Suppressor macrophage (primary cell): ENCODE measurements around the gene ST6GALNAC4.

Experiments used
- DNase-seq, 4 experiments: peaks; one replicate each; pipeline ENCODE4 v3.0.0-alpha.2; 2020 to 2022

Gene ST6GALNAC4

DNA sequence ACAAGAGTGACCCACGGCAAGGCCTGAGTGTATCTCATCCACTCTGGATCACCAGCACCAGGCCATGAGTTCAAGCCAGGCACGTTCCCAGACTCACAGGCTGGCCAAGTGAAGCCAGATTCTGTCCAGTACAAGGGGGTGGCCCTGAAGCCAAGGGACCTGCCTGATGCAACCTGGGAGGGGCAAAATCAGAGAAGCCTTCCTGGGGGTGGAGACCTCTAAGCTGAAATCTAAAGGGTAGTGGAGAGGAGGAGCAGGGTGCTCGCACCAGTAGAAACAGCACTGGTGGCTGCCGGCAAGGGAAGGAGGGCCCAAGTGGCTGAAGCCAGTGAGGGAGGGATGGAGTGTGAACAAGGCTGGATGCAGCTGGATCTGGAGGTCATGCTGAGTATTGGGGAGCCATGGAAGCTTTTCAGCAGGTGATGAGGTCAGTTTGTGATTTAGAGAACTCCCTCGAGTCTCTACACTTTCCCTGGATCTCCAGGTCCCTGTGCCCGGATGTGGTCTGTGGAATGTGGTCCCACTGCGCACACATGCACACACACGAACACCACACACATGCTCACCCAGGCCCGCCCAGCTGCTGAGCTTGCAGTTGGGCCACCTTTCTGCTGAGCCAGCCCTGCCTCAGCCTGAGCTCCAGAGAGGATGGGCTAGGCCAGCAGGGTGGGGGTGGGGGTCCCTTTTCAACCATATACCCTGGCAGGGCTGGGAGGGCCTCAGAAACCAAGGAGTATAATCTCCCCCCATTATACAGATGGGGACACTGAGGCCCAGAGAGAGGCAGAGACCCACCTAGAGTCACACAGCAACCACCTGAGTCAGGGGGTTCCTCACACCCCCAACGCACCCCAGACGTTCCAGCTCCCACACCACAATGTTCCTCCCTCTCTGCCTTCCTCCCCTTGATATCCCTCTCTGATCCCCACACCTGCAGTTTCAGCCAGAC lies 12.1 kb upstream of the ST6GALNAC4 start:
- DNase-seq = no peak

DNA sequence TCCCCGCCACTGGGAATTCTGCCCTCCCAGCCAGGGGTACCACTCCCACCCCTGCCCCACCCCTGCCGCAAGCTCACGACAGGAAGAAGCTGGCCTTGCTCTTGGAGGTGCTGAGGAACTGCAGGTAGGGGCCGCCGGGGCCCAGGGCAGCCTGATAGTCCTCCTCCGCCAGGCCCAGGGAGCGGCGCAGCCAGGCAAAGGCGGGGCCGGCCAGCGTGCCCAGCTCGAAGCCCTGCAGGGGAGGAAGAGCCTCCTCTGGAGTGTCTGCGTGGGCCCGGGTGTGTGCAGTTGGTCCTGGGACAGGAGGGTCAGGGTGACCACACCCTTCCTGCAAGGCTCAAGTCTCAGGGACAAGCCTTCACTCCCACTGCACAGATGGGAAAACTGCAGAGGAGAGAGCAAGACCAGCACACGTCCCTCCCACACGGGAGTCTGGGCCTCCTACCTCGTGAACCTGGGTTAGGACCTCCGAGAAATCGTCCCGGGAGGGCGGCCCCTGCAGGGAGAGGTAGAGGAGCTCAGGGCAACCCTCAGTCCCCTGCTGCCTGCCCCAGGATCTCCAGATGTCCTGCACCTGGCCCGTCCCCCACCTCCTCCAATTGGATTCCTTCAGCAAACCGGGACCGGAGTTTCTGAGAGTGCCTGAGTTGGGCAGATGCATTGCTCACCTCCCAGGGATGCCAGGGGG lies 11.3 kb upstream of the ST6GALNAC4 start:
- peak in 3 of 4 experiments; percentile 30 to 70 (median 60) for DNase-seq

DNA sequence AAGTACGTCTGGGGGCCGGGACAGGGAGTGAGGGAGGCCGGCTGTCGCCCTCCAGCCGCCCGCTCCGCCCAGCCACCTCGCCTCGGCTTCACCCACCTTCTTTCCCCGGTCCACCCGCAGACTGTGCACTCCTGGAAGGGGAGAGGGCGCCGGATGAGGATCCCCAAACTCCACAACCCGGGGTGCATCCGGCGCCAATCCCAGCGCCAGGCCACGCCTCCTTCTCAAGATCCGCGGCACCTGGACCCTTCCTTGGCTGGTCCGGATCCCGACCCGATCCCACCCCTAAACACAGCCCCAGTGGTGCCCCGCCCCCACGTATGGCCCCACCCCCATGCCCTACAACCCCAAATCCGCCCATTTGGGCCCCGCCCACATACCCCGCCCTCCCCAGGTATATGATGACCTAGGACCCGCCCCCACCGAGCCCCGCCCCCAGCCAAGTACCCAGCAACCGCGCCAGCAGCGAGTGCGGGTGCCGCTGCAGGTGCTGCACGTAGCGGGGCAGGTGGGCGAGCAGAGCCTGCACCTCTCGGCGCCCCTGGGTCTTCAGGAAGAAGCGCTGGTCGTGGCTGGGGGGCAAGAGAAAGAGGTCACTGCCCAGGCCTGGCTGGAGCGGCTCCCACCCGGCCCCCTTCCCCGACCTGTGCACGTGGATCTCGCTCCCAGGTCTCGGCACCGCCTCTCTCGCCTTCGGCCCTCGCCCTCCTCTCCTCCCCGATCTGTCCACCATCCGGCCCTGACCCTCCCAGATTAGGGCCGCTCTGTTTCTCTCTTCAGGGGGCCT lies 10.6 kb upstream of the ST6GALNAC4 start:
- DNase-seq = no peak

DNA sequence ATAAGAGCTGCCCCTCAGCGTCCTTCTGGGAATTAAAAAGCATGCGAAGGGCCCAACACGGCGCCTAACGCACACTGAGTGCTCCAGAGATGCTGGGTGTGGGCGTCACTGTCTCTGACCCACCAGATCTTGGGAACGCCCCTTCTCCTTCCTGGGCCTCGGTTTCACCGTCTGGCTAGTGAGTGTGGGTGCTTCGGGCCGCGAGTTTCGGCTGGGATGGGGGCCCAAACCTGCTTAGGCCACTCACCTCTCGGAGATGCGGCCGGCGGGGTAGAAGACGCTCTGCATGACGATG lies 10.0 kb upstream of the ST6GALNAC4 start:
- peak in 1 of 4 experiments; percentile 20 for DNase-seq

DNA sequence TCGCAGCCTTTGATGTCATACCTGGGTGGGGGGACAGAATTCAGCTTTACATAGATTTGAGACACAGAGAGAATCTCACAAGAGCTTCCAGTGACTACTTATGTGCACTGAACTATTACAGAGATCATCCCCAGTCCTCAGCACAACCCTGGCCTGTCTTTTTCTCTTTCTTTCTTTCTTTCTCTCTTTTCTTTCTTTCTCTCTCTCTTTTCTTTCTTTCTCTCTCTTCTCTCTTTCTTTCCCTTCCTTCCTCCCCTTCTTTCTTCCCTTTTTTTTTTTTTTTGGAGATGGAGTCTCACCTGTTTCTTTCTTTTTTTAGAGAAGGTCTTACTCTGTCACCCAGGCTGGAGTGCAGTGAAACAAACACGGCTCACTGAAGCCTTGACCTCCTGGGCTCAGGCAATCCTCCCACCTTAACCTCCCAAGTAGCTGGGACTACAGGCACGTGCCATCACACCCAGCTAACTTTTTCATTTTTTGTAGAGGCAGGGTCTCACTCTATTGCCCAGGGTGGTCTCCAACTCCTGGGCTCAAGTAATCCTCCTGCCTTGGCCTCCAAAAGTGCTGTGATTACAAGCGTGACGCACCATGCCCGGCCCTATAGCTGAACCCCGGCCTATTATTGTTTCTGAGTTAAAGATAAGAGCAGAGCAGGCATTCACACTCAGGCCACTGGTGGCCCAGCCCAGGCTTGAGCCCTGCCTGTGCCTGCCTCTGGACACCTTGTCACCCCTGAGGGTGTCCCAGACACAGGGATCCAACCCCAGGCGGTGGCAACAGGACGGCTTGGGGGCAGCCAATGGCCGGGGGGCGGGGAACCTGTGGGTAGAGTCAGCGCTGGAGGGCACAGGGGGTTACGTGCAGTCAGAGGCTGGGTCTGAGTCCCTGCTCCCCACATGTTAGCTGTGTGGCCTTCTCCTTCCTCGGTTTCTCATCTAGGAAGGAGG lies 9.4 kb upstream of the ST6GALNAC4 start:
- DNase-seq = no peak

DNA sequence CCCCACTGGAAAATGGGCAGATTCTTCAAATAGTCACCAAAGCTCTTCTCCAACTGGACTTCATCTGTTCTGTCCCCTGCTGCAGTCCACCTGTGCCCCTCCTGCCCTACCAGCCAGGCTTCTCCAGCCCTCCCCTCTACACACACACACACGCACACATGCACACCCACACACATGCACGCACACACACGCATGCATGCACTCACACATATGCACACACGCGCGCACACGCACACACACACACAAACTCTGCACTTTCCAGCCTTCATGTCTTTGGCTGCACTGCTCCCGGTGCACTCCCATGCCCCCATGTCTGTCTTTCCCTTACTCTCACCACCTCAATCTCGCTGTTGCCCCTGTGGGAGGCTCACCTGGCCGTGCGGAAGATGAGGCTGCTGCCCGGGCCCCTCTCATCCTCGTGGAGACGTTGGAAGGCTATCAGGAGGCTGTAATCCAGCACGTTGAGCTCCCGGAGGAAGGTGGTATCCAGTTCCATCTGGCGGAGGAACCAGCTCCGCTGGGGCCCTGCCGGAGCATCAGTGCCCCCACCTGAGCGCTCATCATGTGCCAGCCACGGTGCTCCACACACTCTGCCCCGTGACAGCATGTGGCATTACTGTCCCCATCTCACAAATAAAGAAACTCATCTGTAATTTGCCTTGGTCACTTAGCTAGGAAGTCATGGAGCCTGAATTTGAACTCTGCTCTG lies 8.0 kb upstream of the ST6GALNAC4 start:
- DNase-seq = no peak

DNA sequence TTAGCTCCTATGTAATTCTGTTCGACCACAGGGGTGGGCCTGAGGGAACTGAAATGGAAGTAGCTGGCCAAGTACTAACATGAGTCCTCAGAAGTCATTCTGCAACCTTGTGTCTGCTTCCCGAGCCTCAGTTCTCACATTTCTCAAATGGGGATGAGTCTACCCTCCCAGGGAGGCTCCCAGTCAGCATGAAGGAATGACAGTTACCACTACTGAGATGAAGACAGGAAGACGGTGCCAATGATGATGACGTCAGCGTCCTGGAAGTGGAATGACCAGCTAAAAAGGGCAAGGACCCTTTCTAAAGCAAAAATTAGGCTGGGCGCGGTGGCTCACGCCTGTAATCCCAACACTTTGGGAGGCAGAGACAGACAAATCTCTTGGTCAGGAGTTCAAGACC lies 6.9 kb upstream of the ST6GALNAC4 start:
- no peak for DNase-seq

DNA sequence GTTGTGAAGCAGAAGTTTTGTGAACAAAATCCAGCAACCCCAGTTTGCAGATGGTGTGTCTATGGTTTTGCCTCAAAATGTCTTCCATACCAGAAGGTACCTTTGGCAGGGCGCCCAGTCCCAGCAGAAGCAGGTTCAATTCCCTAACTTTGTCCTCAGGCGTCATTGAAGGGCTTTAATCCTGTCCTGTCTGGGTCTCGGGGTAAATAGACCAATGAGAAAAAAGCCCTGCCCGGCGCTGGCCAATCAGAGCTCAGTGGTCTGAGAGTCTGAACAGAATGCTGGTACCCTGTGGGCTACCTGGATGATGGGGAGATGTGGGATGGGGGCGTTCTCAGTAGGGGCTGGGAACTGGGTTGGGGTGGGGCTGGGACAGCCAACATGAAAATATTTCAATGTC lies 6.2 kb upstream of the ST6GALNAC4 start:
- DNase-seq = no peak

DNA sequence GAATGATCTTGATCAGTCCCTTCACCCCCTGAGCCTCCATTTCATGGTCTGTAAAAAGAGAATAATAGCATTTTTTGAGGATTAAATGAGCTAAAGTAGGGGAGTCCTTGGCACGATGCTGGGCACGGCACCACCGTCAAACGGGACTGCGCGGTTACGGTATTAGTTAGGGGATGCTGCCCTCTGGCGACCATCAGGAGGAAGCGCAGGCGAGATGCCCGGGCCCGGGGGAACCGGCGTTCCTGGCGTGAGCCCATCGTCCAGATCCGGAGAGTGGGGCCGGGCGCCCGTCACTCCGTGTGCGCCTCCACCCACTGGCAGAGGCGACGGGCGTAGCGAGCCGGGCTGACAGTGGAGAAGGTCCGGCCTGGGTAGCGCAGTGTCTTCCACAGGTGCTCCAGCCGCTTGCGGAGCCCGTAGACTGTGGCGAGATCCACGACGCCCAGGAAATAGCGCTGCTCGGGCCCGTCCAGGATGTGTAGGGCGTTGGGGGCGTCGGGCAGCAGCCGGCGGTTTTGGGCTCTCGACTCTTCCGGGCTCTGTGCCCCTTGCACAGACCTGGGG lies 4.8 kb upstream of the ST6GALNAC4 start:
- DNase-seq = peak; percentile 66 to 83 (median 79)

DNA sequence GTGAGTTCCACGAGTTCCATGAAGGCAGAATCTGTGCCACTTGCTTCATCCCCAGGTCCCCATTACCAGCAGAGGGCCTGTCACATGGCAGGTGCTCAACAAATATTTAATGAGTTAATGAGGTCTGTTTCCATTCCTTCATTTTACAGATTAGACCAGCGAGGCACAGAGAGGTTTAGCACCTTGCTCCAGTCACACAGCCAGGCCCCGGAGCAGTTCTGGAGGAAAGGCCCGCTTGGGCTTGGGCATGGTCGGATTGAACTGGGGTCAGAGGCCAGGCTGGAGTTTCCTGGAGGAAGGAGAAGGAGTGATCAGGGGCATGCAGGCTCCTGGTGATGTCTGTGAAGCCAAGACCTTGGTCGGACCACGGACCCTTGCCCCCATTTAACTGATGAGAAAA lies 4.0 kb upstream of the ST6GALNAC4 start:
- no peak for DNase-seq

DNA sequence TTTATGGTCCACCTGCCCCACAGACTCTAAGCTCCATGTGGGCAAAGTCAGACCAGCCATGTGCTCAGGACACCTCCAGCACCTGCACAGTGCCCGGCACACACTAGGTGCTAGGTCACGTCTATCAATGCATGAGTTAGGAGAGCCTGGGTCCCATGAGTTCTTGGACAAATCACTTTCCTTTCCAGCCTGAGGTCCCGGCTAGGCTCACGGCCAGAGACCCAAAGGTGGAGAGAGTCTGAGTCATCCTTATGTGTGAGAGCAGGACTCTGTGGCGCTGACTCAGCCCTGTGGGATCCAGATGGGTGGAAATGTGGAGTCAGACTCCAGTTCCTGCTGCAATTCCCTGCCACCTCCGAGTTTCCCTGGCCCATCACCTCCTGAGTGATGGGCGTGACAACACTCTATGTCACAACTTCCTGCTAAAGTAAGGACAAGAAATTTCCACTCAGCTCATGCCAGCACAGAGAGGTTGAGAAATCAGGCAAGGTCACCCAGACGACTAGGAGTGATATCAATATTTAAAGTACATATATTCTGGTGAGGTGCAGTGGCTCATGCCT lies 2.5 kb upstream of the ST6GALNAC4 start:
- DNase-seq = peak; percentile 88 to 96 (median 92)

DNA sequence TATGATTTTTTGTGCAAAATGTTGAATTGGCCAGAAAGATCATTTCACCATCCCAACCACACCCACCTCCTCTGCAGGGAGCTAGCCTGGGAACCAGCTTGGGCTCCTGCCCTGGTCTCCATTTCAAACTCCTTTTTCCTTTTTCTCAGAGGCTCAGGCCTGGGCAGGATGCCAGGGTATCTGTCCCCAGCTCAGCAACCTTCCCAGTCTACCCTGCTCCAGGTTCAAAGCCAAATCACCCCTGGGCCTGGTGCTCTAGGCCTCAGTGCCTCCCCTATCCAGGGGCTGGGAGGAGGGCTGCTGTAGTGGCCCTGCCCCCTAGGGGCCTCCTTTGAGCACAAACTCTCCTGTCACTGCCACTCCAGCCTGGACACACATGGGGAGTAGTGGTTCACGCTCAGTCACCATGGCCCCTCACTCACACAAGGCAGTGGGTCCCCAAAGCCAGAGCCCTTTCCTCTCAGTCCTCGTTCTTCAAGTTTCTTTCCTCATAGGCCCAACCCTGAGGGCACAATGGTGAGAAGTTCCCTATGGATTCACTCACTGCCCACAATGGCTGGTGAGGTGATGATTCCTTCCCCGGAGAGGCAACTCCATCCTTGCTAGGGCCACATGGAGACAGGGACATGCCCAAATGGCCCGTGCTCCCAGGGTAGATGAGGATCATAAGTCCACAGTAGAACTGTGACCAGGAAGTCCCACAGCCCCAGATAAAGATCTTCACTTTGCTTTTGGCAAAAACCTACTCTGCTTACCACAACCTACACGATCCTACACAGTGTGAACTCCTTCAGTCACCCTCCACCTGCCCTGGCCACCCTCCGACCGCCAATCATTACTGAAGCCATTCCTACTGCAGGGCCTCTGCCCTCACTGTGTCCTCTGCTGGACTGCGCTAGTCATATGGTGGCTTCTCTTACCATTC lies 1.6 kb upstream of the ST6GALNAC4 start:
- peak in 3 of 4 experiments; percentile 40 to 43 (median 42) for DNase-seq

DNA sequence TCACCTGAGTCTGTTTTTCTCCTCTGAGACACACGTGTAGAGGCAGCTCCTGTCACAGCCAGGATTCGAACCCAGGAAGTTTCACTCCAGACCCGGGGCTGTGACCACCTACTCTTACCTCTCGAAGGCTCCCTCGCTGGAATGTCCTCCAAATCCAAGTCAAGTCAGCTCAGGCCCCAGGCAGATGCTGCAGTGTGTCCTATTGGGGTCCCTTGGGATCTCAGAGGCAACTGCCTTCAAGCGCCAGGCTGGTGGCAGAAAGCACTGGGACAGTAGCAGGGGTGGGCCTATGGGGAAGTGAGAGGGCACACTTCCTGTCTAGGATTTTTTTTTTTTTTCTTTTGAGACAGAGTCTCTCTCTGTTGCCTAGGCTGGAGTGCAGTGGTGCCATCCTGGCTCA lies 762 bp upstream of the ST6GALNAC4 start:
- DNase-seq = peak in 3 of 4 experiments; percentile 61 to 69 (median 66)

DNA sequence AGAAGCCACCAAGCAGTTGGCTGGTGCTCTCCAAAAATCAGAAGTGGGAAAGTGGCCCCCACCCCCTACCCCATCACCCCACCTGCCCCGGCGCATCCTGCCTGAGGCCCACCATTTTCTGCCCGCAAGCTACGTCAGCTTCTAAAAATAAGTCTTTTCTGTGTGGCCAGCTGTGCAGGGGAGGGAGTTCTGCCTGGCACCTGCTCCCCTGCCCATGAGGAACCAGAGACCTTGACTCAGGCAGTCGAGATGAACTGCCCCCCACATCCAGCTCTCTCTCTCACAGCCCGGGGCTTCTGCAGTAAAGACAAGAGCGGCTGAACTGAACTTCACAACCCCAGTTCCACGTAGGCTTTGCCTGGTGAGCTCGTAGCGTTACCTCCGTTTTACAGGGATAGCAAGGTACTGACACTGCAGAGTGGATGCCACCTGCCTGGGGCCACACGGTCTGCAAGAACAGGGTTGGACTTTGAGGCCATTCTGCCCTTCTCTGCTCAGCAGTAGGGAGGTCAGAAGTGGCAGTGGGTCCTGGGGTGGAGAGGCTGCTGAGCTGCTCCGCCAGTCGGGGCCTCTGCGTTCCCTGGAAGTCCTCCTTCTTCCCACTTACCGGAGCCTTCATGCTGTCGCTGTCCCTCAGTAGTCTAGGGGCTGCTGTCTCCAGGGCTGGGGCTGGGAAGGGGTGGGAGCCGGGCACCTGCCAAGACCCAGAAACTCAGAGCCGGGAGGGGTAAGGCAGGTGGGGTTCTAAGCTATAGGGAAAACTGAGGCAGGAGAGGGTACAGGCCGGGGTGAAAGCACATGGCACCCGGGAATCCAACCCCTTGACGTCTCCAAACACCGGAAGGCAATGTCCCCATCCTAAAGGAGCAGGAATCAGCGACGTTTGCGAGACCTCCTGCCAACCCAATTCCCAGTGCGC lies 781 bp downstream of the ST6GALNAC4 start:
- DNase-seq = peak in 3 of 4 experiments; percentile 33 to 45 (median 37)

DNA sequence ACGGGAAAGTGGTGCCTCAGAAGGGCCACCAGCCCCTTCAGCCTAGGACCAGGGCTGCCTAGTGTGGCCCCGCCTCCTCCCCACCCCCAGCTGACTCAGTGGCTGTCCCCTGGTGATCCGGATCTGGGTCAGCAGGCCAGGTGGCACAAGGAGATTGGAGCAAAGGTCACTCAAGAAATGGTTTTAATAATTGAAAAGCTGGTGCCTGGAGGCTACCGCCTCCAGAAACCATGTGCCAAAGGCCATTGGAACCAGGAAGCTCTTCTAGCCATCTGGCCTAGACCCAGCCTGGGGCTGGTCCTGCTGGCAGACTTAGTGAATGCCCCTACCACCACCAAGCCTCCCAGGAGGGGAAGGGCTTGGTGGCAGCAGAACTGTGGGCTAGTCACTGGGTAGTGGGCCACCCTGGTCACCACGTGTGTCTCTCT lies 1.5 kb downstream of the ST6GALNAC4 start:
- DNase-seq = peak in 3 of 4 experiments; percentile 37 to 50 (median 38)

DNA sequence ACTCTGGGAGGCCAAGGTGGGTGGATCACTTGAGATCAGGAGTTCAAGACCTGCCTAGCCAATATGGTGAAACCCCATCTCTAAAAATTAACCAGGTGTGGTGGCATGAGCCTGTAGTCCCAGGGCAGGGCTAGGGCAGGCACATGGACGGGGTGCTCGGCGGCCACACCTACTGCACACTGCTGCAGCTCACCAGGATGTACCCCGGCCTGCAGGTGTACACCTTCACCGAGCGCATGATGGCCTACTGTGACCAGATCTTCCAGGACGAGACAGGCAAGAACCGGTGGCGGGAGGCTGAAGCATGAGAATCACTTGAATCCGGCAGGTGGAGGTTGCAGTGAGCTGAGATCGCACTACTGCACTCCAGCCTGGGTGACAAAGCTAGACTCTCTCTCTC lies 3.2 kb downstream of the ST6GALNAC4 start:
- DNase-seq = peak in 1 of 4 experiments; percentile 1

DNA sequence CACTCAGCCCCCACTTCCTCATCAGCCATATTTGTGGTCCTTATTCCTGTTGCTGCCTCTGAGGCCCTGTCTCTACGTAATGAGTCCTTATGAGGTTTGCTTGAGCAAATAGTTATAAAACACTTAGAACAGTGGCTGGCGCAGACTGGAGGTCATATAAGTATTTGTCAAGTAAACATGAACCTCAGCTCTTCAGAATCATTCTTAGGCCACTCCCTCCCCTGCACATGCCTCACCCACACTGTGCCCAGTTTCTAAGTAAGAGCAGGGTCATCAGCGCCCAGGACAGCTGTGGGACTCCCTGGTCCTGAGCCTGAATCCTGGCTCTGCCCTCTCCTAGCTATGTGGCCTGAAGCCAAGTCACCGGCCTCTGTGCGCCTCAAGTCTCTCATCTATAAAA lies 4.0 kb downstream of the ST6GALNAC4 start:
- DNase-seq = peak in 1 of 4 experiments; percentile 4

DNA sequence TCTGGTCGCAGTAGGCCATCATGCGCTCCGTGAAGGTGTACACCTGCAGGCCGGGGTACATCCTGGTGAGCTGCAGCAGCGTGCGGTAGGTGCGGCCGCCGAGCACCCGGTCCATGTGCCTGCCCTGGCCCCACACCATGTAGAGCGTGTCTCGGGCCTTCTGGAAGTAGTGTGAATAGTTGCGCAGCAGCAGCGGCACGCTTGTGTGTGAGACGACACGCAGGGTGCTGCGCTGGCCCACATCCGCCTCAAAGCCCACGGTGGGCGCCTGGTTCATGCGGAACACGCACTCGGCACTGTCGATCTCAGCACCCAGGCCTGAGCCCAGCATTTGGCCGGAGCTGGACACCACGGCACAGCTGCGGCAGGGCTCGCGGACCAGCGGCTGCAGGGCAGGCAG lies 4.5 kb downstream of the ST6GALNAC4 start:
- peak in 1 of 4 experiments; percentile 0 for DNase-seq
